ENCODE results near the gene TAC3.
"Not testable (repeated sequence)": the region's sequence is repeated elsewhere in the genome, so short reads cannot be mapped to it uniquely, and the experiment has no call there.

TAC3 gene

DNA sequence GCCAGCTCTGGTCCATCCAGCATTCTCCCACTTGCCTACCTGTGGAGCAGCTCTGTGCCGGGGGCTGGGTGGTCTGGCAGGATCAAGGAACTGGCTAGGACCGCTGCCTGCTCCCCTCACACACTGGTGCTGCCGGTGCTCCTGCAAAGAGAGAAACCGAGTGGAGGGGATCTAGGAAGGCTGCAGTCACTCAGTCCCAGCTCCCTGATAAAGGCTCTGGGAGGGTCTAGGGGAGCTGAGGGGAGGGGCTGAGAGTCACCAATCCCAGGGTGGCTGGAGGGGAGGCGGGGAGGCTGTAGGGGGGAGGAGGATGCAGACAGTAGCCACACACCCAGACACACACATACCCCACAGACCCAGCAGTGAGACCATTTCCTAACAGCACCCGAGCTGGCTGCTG, at the start of gene TAC3:
Gene TAC3 (minus strand): TSS at position 182 of the 400 bp plus-strand sequence. CDS start 732 bp downstream, outside the sequence.
- no peak within 1 kb of the TSS for H3K4me3 ChIP-seq (ENCODE audit: low read depth, low read length)
- DNase-seq (ENCODE audit: low read depth): no peak
- TF ChIP-seq, protein P1, sequence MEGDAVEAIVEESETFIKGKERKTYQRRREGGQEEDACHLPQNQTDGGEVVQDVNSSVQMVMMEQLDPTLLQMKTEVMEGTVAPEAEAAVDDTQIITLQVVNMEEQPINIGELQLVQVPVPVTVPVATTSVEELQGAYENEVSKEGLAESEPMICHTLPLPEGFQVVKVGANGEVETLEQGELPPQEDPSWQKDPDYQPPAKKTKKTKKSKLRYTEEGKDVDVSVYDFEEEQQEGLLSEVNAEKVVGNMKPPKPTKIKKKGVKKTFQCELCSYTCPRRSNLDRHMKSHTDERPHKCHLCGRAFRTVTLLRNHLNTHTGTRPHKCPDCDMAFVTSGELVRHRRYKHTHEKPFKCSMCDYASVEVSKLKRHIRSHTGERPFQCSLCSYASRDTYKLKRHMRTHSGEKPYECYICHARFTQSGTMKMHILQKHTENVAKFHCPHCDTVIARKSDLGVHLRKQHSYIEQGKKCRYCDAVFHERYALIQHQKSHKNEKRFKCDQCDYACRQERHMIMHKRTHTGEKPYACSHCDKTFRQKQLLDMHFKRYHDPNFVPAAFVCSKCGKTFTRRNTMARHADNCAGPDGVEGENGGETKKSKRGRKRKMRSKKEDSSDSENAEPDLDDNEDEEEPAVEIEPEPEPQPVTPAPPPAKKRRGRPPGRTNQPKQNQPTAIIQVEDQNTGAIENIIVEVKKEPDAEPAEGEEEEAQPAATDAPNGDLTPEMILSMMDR (conservative IDR thresholded peaks at IDR 0.05; ENCODE audit: low read depth, low read length): no peak

DNA sequence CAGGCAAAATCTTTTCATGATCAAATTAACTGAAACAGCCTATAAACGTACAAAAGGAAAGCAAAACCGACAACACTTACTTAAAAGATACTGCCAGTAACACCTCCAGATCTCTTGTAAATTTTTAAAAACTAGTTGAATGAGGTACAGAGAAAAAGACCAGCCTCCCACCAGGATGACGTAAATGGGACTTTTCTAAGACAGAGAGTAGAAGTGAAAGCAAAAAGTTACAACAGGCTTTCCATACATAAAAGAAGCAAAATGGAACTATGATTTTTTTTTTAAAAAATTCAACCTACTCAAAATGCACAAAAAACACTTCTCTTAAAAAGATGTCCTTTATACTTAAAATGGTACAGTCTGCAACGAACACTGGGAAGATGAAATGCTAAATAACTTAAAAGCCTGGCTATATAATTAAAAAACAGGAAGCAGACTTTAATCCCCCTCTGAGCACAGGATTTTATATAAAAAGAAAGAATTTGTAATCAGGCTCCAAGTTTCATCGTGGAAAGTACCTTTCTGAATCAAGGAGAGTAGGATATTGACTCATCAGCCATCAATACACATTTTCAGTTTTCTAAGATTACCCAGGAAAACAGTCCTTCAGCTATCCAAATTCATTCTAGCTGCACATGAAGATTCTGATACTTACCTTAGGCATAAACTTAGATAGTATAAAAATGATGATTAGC, 47.8 kb upstream of the TAC3 start:
- no peak overlapping the region for H3K4me3 ChIP-seq (ENCODE audit: low read depth, low read length)
- DNase-seq (ENCODE audit: low read depth): no peak
- TF ChIP-seq, protein P1 (conservative IDR thresholded peaks at IDR 0.05; ENCODE audit: low read depth, low read length): no peak

DNA sequence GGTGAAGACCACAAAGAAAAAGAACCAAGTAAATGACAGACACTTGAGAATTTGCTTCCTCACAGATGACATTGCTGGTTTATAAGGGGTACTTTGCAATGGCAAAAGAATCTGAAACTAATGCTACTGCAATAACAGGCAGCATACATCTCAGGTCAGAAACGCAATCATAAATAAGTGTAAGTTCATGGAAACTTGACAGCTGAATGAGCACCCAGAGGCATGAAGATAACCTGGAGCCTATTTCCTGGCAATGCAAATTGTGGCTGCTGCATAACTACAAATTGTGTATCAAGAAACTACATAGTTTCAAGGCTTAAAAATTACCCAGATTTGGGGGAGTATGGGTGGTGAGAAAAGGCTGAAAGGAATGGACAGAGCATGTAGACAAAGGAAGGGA, 42.1 kb upstream of the TAC3 start:
- DNase-seq (ENCODE audit: low read depth): no peak
- TF ChIP-seq, protein P1 (conservative IDR thresholded peaks at IDR 0.05; ENCODE audit: low read depth, low read length): no peak
- no peak overlapping the region for H3K4me3 ChIP-seq (ENCODE audit: low read depth, low read length)

DNA sequence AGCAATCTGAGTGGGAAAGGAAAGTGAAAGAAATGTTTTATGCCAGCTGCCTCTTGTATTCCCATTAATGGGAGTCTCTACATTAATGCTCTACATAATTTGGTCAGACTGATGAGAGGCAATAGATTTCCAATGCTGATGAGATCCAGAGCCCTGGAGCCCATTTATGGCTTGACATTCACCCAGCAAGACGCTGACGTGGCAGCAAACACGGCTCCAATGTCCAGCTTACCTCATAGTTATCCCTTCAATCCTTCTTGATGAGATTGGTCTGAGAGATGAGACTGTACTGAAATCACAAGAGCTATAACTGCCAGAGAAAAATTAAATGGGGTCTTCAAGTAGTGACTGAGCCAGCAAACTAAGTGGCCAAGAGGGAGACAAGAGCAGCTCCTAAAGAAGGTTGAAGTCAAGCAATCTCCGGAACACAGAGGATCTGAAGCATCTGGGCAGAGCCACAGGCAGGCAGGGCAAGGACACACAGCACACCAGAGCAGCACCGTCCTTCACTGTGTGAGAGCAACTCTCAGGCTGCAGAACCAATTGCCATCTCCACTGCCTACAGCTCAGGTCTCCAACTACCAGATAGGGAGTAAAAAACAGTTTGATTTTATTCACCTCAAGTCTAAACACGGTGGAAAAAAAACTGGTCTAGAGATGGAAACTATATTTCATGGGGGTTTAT, 40.9 kb upstream of the TAC3 start:
- TF ChIP-seq, protein P1 (conservative IDR thresholded peaks at IDR 0.05; ENCODE audit: low read depth, low read length): no peak
- no peak for DNase-seq (ENCODE audit: low read depth)
- H3K4me3 ChIP-seq (ENCODE audit: low read depth, low read length): no peak overlapping the region

DNA sequence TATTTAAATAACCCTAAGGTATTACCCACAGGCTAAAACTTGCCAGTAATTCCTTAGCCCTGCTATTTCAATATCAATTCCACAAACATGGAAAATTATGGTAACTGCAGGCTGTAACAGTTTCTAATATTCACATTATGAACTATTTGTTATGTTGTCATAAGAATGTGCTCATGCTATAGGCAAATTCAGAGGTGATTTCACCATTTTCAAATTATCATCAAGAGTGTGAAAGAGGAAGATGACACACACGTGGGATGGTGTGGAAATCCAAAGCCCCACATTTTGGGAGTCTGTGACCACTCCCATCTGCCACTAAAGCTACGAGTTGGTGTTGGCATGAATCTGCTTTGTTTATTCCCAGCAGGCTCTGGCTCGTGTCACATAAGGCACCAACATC, 39.5 kb upstream of the TAC3 start:
- TF ChIP-seq, protein P1 (conservative IDR thresholded peaks at IDR 0.05; ENCODE audit: low read depth, low read length): no peak
- no peak overlapping the region for H3K4me3 ChIP-seq (ENCODE audit: low read depth, low read length)
- no peak for DNase-seq (ENCODE audit: low read depth)

DNA sequence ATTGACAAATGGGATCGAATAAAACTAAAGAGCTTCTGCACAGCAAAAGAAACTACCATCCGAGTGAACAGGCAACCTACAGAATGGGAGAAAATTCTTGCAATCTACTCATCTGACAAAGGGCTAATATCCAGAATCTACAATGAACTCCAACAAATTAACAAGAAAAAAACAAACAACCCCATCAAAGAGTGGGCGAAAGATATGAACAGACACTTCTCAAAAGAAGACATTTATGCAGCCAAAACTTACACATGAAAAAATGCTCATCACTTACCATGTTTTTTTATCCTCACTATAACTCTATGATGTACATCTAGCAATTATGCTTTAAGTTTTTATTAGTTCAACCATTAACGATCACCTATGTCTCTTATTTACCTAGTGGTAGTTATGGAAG, 37.6 kb upstream of the TAC3 start:
- H3K4me3 ChIP-seq (ENCODE audit: low read depth, low read length); DNase-seq (ENCODE audit: low read depth): not testable (repeated sequence)

DNA sequence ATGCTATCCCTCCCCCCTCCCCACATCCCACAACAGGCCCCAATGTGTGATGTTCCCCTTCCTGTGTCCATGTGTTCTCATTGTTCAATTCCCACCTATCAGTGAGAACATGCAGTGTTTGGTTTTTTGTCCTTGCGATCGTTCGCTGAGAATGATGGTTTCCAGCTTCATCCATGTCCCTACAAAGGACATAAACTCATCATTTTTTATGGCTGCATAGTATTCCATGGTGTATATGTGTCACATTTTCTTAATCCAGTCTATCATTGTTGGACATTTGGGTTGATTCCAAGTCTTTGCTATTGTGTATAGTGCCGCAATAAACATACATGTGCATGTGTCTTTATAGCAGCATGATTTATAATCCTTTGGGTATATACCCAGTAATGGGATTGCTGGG, 36.8 kb upstream of the TAC3 start:
- not testable (repeated sequence) for DNase-seq (ENCODE audit: low read depth); H3K4me3 ChIP-seq (ENCODE audit: low read depth, low read length)

DNA sequence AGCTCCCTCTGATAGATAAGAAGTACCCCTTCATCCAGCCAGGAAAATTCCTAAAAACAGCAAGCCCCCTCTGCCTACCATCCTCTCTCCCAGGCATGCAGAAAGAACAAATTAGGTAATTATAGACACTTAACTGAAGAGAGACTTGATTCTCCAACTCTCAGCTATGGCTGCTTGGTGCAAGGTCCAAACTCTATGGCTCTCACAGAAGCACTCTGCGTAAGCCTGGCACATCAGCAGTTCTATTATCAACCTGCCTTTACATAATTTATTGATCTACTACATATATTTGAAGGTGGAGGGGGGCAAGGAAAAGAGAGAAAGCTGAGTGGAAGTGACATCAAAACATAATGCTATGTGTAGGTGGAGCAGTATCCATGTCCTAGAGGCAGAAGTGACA, 34.7 kb upstream of the TAC3 start:
- TF ChIP-seq, protein P1 (conservative IDR thresholded peaks at IDR 0.05; ENCODE audit: low read depth, low read length): no peak
- no peak for DNase-seq (ENCODE audit: low read depth)
- H3K4me3 ChIP-seq (ENCODE audit: low read depth, low read length): no peak overlapping the region

Data from choroid plexus epithelial cell (primary cell).